A549 (cell line): Measurements from ENCODE around the gene PIP5K1B. TPM values are rescaled to one million over a fixed set of nuclear protein-coding genes. Genes with fewer than 3 reads are reported as not detected.

Source experiments
- ATAC-seq, 2 experiments: fragments of 200-7000 bp in 1 of 2; fragments of >200 bp in 1 of 2; cut with Nextera tagmentation in 1 of 2; cut with Tn5 transposase in 1 of 2; 3 replicates each; pipeline versions ENCODE4 v1.8.0 to v1.9.1; 2018 to 2020; ENCODE audit warnings: mild to moderate bottlenecking in 1 of 2, moderate library complexity in 1 of 2
- CTCF ChIA-PET: fragments of 300-600 bp; sonication (Branson Sonifier 250); formaldehyde crosslinking; extraction: SDS; loops from one replicate; lab custom pipeline; 2021; ENCODE audit warnings: antibody characterized with exemption, inconsistent platforms; lab: Yijun Ruan, JAX
- POLR2A ChIA-PET: fragments of 350-600 bp; formaldehyde crosslinking; extraction: SDS; loops from one replicate; lab custom pipeline; 2021; ENCODE audit warnings: antibody characterized with exemption, inconsistent platforms; lab: Yijun Ruan, JAX
- DNase-seq, 2 experiments: peaks; one replicate each; pipeline versions ENCODE4 v3.0.0 to v3.0.0-alpha.2; 2011 to 2016; ENCODE audit warnings: low read depth in 1 of 2, low spot score in 1 of 2
- FAIRE-seq: peaks from 2 replicates; lab custom pipeline; 2011; peaks lifted over from hg19 to GRCh38; lab: Jason Lieb, UNC
- H3K27ac ChIP-seq, 2 experiments: fragments of >200 bp; sonication (Bioruptor Twin); formaldehyde crosslinking; 3 replicates each; pipeline ENCODE4 v1.5.1; 2016 to 2017
- H3K4me1 ChIP-seq: fragments of >200 bp; sonication (Bioruptor Twin); formaldehyde crosslinking; 3 replicates; pipeline ENCODE4 v1.6.1; 2016
- H3K4me2 ChIP-seq: fragments of >200 bp; sonication (Bioruptor Twin); formaldehyde crosslinking; 3 replicates; pipeline ENCODE4 v1.6.1; 2016
- H3K4me3 ChIP-seq: fragments of >200 bp; sonication (Bioruptor Twin); formaldehyde crosslinking; 3 replicates; pipeline ENCODE4 v1.5.1; 2016
- H3K9me3 ChIP-seq: fragments of >200 bp; sonication (Bioruptor Twin); formaldehyde crosslinking; 3 replicates; pipeline ENCODE4 v1.6.1; 2016
- CEBPB ChIP-seq, 2 experiments: fragments of >200 bp in 1 of 2; sonication (Bioruptor Twin) in 1 of 2; formaldehyde crosslinking in 1 of 2; IDR thresholded peaks; 2 replicates each; pipeline ENCODE4 v1.6.1; 2012 to 2016
- CHD2 ChIP-seq: fragments of 150-350 bp; IDR thresholded peaks from 2 replicates; pipeline ENCODE4 v1.6.1; 2014; ENCODE audit warnings: low read length; ENCODE audit not compliant: partially characterized antibody
- CHD4 ChIP-seq: fragments of 200-600 bp; sonication (generic); IDR thresholded peaks from 2 replicates; pipeline ENCODE4 v1.6.1; 2016; ENCODE audit warnings: antibody characterized with exemption, mild to moderate bottlenecking, borderline replicate concordance
- EHF ChIP-seq: fragments of 250-450 bp; sonication (Bioruptor Pico); IDR thresholded peaks from 2 replicates; pipeline ENCODE4 v1.5.0; 2020; ENCODE audit warnings: mild to moderate bottlenecking
- ESRRA ChIP-seq: fragments of 150-350 bp; IDR thresholded peaks from 2 replicates; pipeline ENCODE4 v1.6.1; 2014; ENCODE audit warnings: mild to moderate bottlenecking, low read length, borderline replicate concordance
- FOSB ChIP-seq: fragments of 250-450 bp; sonication (Bioruptor Pico); IDR thresholded peaks from 2 replicates; pipeline ENCODE4 v1.5.0; 2020; ENCODE audit warnings: mild to moderate bottlenecking, moderate library complexity
- FOSL2 ChIP-seq, 2 experiments: fragments of 450-650 bp in 1 of 2; fragments of >200 bp in 1 of 2; sonication (Bioruptor Twin) in 1 of 2; formaldehyde crosslinking; IDR thresholded peaks; 2 replicates each; pipeline versions ENCODE4 v1.5.0 to v1.6.1; 2016 to 2020; ENCODE audit warnings: mild to moderate bottlenecking in 1 of 2, moderate library complexity in 1 of 2
- FOXS1 ChIP-seq: fragments of 250-450 bp; sonication (Bioruptor Pico); IDR thresholded peaks from 2 replicates; pipeline ENCODE4 v1.5.0; 2020; ENCODE audit warnings: mild to moderate bottlenecking, moderate library complexity
- HOXB13 ChIP-seq: fragments of 250-450 bp; sonication (Bioruptor Pico); IDR thresholded peaks from 2 replicates; pipeline ENCODE4 v1.5.0; 2020; ENCODE audit warnings: low read depth, mild to moderate bottlenecking, moderate library complexity
- JUN ChIP-seq, 2 experiments: fragments of >200 bp; sonication (Bioruptor Twin); formaldehyde crosslinking; IDR thresholded peaks; 2 replicates in 1 of 2; 3 replicates in 1 of 2; pipeline ENCODE4 v1.6.1; 2016 to 2017
- KDM1A ChIP-seq: fragments of 200-600 bp; sonication (generic); IDR thresholded peaks from 2 replicates; pipeline ENCODE4 v1.6.1; 2016; ENCODE audit warnings: low read depth, mild to moderate bottlenecking
- NPAS2 ChIP-seq: fragments of 250-450 bp; sonication (Bioruptor Pico); IDR thresholded peaks from 2 replicates; pipeline ENCODE4 v1.8.0; 2022; ENCODE audit warnings: mild to moderate bottlenecking, moderate library complexity, borderline replicate concordance
- NR3C1 ChIP-seq: fragments of >200 bp; sonication (Bioruptor Twin); formaldehyde crosslinking; IDR thresholded peaks from 3 replicates; pipeline ENCODE4 v1.6.1; 2017
- RNF2 ChIP-seq: fragments of 200-600 bp; sonication (generic); IDR thresholded peaks from 2 replicates; pipeline ENCODE4 v1.6.1; 2016; ENCODE audit warnings: low read depth, mild to moderate bottlenecking, antibody characterized with exemption, moderate library complexity, borderline replicate concordance
- SREBF2 ChIP-seq: fragments of 450-650 bp; IDR thresholded peaks from 2 replicates; pipeline ENCODE4 v1.6.1; 2014; ENCODE audit warnings: mild to moderate bottlenecking, moderate library complexity
- TP53 ChIP-seq: fragments of 250-450 bp; sonication (Bioruptor Pico); IDR thresholded peaks from 2 replicates; pipeline ENCODE4 v1.5.0; 2021; ENCODE audit warnings: mild to moderate bottlenecking, moderate library complexity
- WGBS: methylation state at CpG from one replicate; pipeline ENCODE4 v1.1.6; 2017; ENCODE audit errors: missing lambda C conversion rate; 5-methylcytosine and 5-hydroxymethylcytosine counted together
- polyA plus RNA-seq, 4 experiments: library from polyadenylated mRNA; depleted of rRNA in 3 of 4; stranded (reverse); fragments of >200 nt; fragmentation: RNase III in 1 of 4; extraction: RNeasy Plus Mini Kit Qiagen cat#74134 plus additional on column Dnase treatment in 1 of 4; gene quantifications; 2 replicates in 3 of 4; 3 replicates in 1 of 4; pipeline ENCODE4 v1.2.3, GENCODE V29; 2011 to 2017
- TF ChIP-seq, protein P1 (sequence below): IDR thresholded peaks from 2 replicates; pipeline ENCODE4 v1.6.1; 2012; ENCODE audit warnings: low read depth, borderline replicate concordance
- TF ChIP-seq, protein P2 (sequence below): fragments of 250-450 bp; sonication (Bioruptor Pico); IDR thresholded peaks from 2 replicates; pipeline ENCODE4 v1.5.0; 2020; ENCODE audit warnings: low read depth, mild to moderate bottlenecking, moderate library complexity
- TF ChIP-seq, protein P3 (sequence below): IDR thresholded peaks from 2 replicates; pipeline ENCODE4 v1.6.1; 2012
- TF ChIP-seq, protein P4 (sequence below): fragments of >200 bp; sonication (Bioruptor Twin); formaldehyde crosslinking; IDR thresholded peaks from 3 replicates; pipeline ENCODE4 v1.6.1; 2016
- TF ChIP-seq, protein P5 (sequence below): fragments of 200-600 bp; sonication (generic); IDR thresholded peaks from 2 replicates; pipeline ENCODE4 v1.6.1; 2016; ENCODE audit warnings: antibody characterized with exemption, mild to moderate bottlenecking, moderate library complexity

The PIP5K1B gene
- polyA plus RNA-seq, 2 of the 4 experiments (the other 2 are of a cell fraction): not detected

DNA sequence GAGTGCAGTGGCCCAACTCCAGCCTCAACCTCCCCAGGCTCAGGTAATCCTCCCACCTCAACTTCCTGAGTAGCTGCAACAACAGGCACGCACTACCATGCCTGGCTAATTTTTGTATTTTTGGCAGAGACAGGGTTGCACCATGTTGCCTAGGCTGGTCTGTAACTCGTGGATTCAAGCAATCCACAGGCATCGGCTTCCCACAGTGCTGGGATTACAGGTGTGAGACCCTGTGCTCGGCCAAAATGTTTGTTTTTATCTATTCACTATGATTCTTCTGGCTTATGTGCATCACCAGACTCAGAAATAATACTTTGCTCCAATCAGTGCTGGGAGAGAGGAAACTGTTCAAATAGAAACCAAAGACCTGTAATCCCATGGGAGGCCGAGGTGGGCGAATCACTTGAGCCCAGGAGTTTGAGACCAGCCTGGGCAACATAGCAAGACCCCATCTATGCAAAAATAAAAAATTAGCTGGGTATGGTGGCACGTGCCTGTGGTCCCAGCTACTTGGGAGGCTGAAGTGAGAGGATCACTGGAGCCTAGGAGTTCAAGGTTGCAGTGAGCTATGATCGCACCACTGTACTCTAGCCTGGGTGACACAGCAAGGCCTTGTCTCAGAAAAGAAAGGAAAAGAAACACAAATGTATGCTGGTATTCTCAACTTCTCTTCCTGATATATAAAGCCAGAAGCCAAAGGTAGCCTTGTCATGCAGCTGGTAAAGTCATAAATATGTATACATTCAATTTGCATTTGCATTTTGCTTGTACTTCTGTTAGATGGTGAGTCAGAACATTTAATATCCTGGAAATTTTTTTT is 4.5 kb downstream of the PIP5K1B start:
- ChIA-PET CTCF (no interaction called here), POLR2A (no interaction called here)
- Histone ChIP-seq H3K27ac (no peak overlapping the region), H3K4me1 (peaks cover 8% of the 10 kb centered on the region; the same call in 2 of the 3 replicates), H3K4me2 (no peak overlapping the region), H3K4me3 (no peak overlapping the region), H3K9me3 (no peaks in the 10 kb centered on the region)
- FAIRE-seq (no peak), DNase-seq (no peak), ATAC-seq (no peak)
- 15% methylated on average over 8 of the region's 8 CpGs for WGBS
- TF ChIP-seq TP53 (CRISPR knock-in tag): no peak
- no peak for TF ChIP-seq SREBF2
- TF ChIP-seq RNF2: no peak
- no peak for TF ChIP-seq CHD2
- no peak for TF ChIP-seq JUN (IDR thresholded peaks at IDR 0.05)
- TF ChIP-seq, protein P1, sequence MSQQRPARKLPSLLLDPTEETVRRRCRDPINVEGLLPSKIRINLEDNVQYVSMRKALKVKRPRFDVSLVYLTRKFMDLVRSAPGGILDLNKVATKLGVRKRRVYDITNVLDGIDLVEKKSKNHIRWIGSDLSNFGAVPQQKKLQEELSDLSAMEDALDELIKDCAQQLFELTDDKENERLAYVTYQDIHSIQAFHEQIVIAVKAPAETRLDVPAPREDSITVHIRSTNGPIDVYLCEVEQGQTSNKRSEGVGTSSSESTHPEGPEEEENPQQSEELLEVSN: no peak
- no peak for TF ChIP-seq KDM1A
- no peak for TF ChIP-seq CHD4
- TF ChIP-seq FOXS1 (CRISPR knock-in tag): no peak
- TF ChIP-seq, protein P2, sequence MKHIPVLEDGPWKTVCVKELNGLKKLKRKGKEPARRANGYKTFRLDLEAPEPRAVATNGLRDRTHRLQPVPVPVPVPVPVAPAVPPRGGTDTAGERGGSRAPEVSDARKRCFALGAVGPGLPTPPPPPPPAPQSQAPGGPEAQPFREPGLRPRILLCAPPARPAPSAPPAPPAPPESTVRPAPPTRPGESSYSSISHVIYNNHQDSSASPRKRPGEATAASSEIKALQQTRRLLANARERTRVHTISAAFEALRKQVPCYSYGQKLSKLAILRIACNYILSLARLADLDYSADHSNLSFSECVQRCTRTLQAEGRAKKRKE (CRISPR knock-in tag): no peak
- TF ChIP-seq, protein P3, sequence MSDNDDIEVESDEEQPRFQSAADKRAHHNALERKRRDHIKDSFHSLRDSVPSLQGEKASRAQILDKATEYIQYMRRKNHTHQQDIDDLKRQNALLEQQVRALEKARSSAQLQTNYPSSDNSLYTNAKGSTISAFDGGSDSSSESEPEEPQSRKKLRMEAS: no peak
- TF ChIP-seq, protein P4, sequence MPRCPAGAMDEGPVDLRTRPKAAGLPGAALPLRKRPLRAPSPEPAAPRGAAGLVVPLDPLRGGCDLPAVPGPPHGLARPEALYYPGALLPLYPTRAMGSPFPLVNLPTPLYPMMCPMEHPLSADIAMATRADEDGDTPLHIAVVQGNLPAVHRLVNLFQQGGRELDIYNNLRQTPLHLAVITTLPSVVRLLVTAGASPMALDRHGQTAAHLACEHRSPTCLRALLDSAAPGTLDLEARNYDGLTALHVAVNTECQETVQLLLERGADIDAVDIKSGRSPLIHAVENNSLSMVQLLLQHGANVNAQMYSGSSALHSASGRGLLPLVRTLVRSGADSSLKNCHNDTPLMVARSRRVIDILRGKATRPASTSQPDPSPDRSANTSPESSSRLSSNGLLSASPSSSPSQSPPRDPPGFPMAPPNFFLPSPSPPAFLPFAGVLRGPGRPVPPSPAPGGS: no peak

DNA sequence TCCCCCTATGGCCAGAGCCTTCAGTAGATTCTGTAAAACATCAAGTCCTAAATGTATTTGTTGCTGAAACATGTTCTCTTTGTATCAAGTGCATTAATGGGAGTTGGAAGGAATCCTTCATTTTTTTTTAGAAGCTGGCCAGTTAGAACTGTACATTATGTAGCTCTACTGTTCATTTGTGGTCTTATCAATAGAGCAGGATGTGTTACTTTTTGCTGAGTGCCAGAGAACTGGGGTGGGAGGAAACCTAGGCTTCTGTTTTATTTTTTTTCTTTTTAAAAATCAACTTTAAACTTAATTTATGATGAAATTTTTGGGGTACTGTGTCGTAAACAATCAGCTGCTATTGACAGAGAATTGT is 5.1 kb downstream of the PIP5K1B start:
- CTCF ChIA-PET: no interaction called here
- Histone ChIP-seq H3K27ac (no peak overlapping the region), H3K4me3 (no peak overlapping the region), H3K4me1 (peaks cover 5% of the 10 kb centered on the region; the same call in 2 of the 3 replicates), H3K9me3 (no peaks in the 10 kb centered on the region), H3K4me2 (no peak overlapping the region)
- ATAC-seq: no peak
- FAIRE-seq: no peak
- WGBS: 0% methylated on average over 1 of the region's 1 CpG
- POLR2A ChIA-PET: no interaction called here
- no peak for DNase-seq
- TF ChIP-seq RNF2 (no peak), NPAS2 (CRISPR knock-in tag) (no peak), ESRRA (no peak), EHF (CRISPR knock-in tag) (no peak), CEBPB (IDR thresholded peaks at IDR 0.05) (no peak), CHD2 (no peak), FOSL2 (IDR thresholded peaks at IDR 0.05) (no peak), FOSL2 (CRISPR knock-in tag; IDR thresholded peaks at IDR 0.05) (no peak), NR3C1 (no peak), SREBF2 (no peak), FOSB (no peak), HOXB13 (CRISPR knock-in tag) (no peak)
- TF ChIP-seq, protein P1: no peak
- TF ChIP-seq, protein P5, sequence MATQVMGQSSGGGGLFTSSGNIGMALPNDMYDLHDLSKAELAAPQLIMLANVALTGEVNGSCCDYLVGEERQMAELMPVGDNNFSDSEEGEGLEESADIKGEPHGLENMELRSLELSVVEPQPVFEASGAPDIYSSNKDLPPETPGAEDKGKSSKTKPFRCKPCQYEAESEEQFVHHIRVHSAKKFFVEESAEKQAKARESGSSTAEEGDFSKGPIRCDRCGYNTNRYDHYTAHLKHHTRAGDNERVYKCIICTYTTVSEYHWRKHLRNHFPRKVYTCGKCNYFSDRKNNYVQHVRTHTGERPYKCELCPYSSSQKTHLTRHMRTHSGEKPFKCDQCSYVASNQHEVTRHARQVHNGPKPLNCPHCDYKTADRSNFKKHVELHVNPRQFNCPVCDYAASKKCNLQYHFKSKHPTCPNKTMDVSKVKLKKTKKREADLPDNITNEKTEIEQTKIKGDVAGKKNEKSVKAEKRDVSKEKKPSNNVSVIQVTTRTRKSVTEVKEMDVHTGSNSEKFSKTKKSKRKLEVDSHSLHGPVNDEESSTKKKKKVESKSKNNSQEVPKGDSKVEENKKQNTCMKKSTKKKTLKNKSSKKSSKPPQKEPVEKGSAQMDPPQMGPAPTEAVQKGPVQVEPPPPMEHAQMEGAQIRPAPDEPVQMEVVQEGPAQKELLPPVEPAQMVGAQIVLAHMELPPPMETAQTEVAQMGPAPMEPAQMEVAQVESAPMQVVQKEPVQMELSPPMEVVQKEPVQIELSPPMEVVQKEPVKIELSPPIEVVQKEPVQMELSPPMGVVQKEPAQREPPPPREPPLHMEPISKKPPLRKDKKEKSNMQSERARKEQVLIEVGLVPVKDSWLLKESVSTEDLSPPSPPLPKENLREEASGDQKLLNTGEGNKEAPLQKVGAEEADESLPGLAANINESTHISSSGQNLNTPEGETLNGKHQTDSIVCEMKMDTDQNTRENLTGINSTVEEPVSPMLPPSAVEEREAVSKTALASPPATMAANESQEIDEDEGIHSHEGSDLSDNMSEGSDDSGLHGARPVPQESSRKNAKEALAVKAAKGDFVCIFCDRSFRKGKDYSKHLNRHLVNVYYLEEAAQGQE: no peak
